Panc1 (cell line): ENCODE measurements around the gene CTCFL. TPM values are rescaled to one million over a fixed set of nuclear protein-coding genes. Genes with fewer than 3 reads are reported as not detected.

Experiments
- ATAC-seq: fragments of 200-7000 bp; cut with Tn5 transposase; 2 replicates; pipeline ENCODE4 v1.9.1; 2020; ENCODE audit warnings: mild to moderate bottlenecking, moderate library complexity
- BruUV-seq: library from RNA; stranded (reverse); fragments of 400-500 nt; replicated peaks from 2 replicates; lab custom pipeline; 2021; lab: Mats Ljungman, UMichigan
- CTCF ChIA-PET: fragments of 300-600 bp; sonication (Branson Sonifier 250); formaldehyde crosslinking; loops from one replicate; lab custom pipeline; 2022; ENCODE audit warnings: antibody characterized with exemption; lab: Charles Lee
- POLR2A ChIA-PET: fragments of 300-600 bp; sonication (Branson Sonifier 250); formaldehyde crosslinking; loops from one replicate; lab custom pipeline; 2022; ENCODE audit warnings: antibody characterized with exemption; lab: Charles Lee
- DNase-seq: peaks from one replicate; pipeline ENCODE4 v3.0.0-alpha.2; 2010; ENCODE audit warnings: low read depth, low spot score
- H3K27ac ChIP-seq: 2 replicates; pipeline ENCODE4 v1.5.1; 2011; ENCODE audit warnings: mild to moderate bottlenecking, low read length, inconsistent platforms
- H3K27me3 ChIP-seq: fragments of 200-500 bp; sonication (Bioruptor generic); 2 replicates; pipeline ENCODE4 v1.6.0; 2014; ENCODE audit warnings: low read length, inconsistent platforms; ENCODE audit not compliant: control insufficient read depth, insufficient read depth
- H3K36me3 ChIP-seq: fragments of 200-500 bp; sonication (Bioruptor generic); 2 replicates; pipeline ENCODE4 v1.5.1; 2014; ENCODE audit warnings: inconsistent platforms, mild to moderate bottlenecking, low read length, moderate library complexity; ENCODE audit not compliant: control insufficient read depth, insufficient read depth
- H3K4me1 ChIP-seq: 2 replicates; pipeline ENCODE4 v1.5.1; 2011; ENCODE audit warnings: inconsistent platforms, mild to moderate bottlenecking, low read length, moderate library complexity; ENCODE audit not compliant: control insufficient read depth, insufficient read depth
- H3K4me3 ChIP-seq, 2 experiments: 2 replicates each; pipeline ENCODE4 v1.5.1; 2011 to 2012; ENCODE audit warnings: low read depth in 2 of 2, low read length in 2 of 2, mild to moderate bottlenecking in 2 of 2, inconsistent platforms in 1 of 2, moderate library complexity in 1 of 2
- H3K9me3 ChIP-seq: fragments of 200-500 bp; sonication (Bioruptor generic); 2 replicates; pipeline ENCODE4 v1.5.1; 2014; ENCODE audit warnings: low read depth, mild to moderate bottlenecking, inconsistent platforms, low read length, moderate library complexity; ENCODE audit not compliant: control insufficient read depth, insufficient read depth
- POLR2AphosphoS5 ChIP-seq: IDR thresholded peaks from 2 replicates; pipeline ENCODE4 v1.6.1; 2012; ENCODE audit warnings: mild to moderate bottlenecking, low read depth, low read length, moderate library complexity
- SIN3A ChIP-seq: IDR thresholded peaks from 2 replicates; pipeline ENCODE4 v1.6.1; 2012; ENCODE audit warnings: low read depth, mild to moderate bottlenecking, low read length, moderate library complexity, borderline replicate concordance; ENCODE audit not compliant: insufficient read depth
- TCF7L2 ChIP-seq: IDR thresholded peaks from 2 replicates; pipeline ENCODE4 v1.6.1; 2011; ENCODE audit warnings: mild to moderate bottlenecking, low read depth, low read length, inconsistent platforms
- in situ Hi-C: cut with HindIII; loops from 2 replicates; pipeline ENCODE4 v1.10.0; 2016; ENCODE audit warnings: low sequenced_read_pairs, low pct_unique_long_range_greater_than_20kb
- intact Hi-C: fragments of 100-400 bp; cut with micrococcal nuclease; formaldehyde crosslinking; loops from one replicate; pipeline ENCODE4 v1.10.0; 2022; ENCODE audit not compliant: unreplicated experiment
- total RNA-seq: library from RNA; stranded (reverse); gene quantifications from one replicate; pipeline ENCODE4 v1.2.1, GENCODE V29; 2021; ENCODE audit not compliant: unreplicated experiment
- TF ChIP-seq, protein P1 (sequence below): fragments of 450-650 bp; IDR thresholded peaks from 2 replicates; pipeline ENCODE4 v1.5.1; 2017; ENCODE audit warnings: mild to moderate bottlenecking
- TF ChIP-seq, protein P2 (sequence below), 2 experiments: IDR thresholded peaks; 2 replicates each; pipeline ENCODE4 v1.6.1; 2011 to 2012; ENCODE audit warnings: low read depth in 2 of 2, control low read depth in 1 of 2, low read length in 1 of 2, mild to moderate bottlenecking in 1 of 2, moderate library complexity in 1 of 2; ENCODE audit not compliant: insufficient read depth in 1 of 2

The CTCFL gene
- total RNA-seq, 1 experiment from 2014 or later = 0.05 TPM

DNA sequence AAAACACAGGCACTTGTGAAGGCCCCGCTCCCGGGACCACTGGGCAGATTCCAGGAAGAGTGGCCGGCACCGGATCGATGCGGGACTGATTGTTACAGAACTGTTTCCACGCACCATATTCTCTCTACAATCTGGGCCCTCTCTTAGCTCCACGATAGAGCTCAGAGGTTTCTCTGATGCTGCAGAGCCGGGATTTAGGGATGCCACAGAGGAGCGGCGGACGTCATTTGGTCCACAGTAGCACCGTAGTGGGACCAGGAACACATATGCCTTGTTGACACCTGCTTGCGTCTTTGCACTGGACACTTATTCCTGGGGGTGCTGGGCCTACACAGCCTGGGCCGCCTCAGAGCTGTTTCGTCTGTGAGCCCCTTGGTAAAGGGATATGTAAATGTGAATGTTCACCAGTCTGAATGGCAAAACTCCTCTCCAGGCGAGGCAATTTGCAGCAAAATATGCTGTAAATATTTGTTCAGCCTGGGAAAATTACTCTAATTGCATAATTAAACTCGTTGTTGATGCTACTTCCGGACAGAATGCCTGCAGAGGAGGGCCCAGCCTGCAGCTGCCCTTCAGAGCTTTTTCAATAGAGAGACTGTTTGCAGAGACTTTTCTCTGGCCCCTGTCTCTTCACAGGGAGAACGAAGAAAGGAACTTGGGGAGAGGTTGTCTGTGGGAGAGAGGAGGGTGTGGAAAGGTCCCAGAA, 45.4 kb upstream of the CTCFL start:
- H3K27ac ChIP-seq = no peak overlapping the region
- no peaks in the 10 kb centered on the region for H3K9me3 ChIP-seq
- in situ Hi-C loops (no loop called here), intact Hi-C loops (no loop called here)
- DNase-seq (no peak), ATAC-seq (no peak)
- no peaks in the 10 kb centered on the region for H3K4me1 ChIP-seq
- BruUV-seq = no TSS peak
- CTCF ChIA-PET = no interaction called here
- H3K27me3 ChIP-seq = peaks cover 12% of the 10 kb centered on the region
- no peak overlapping the region for H3K4me3 ChIP-seq
- POLR2A ChIA-PET = no interaction called here
- no peak for TF ChIP-seq SIN3A
- TF ChIP-seq, protein P1, sequence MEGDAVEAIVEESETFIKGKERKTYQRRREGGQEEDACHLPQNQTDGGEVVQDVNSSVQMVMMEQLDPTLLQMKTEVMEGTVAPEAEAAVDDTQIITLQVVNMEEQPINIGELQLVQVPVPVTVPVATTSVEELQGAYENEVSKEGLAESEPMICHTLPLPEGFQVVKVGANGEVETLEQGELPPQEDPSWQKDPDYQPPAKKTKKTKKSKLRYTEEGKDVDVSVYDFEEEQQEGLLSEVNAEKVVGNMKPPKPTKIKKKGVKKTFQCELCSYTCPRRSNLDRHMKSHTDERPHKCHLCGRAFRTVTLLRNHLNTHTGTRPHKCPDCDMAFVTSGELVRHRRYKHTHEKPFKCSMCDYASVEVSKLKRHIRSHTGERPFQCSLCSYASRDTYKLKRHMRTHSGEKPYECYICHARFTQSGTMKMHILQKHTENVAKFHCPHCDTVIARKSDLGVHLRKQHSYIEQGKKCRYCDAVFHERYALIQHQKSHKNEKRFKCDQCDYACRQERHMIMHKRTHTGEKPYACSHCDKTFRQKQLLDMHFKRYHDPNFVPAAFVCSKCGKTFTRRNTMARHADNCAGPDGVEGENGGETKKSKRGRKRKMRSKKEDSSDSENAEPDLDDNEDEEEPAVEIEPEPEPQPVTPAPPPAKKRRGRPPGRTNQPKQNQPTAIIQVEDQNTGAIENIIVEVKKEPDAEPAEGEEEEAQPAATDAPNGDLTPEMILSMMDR = no peak
- TF ChIP-seq, protein P2, sequence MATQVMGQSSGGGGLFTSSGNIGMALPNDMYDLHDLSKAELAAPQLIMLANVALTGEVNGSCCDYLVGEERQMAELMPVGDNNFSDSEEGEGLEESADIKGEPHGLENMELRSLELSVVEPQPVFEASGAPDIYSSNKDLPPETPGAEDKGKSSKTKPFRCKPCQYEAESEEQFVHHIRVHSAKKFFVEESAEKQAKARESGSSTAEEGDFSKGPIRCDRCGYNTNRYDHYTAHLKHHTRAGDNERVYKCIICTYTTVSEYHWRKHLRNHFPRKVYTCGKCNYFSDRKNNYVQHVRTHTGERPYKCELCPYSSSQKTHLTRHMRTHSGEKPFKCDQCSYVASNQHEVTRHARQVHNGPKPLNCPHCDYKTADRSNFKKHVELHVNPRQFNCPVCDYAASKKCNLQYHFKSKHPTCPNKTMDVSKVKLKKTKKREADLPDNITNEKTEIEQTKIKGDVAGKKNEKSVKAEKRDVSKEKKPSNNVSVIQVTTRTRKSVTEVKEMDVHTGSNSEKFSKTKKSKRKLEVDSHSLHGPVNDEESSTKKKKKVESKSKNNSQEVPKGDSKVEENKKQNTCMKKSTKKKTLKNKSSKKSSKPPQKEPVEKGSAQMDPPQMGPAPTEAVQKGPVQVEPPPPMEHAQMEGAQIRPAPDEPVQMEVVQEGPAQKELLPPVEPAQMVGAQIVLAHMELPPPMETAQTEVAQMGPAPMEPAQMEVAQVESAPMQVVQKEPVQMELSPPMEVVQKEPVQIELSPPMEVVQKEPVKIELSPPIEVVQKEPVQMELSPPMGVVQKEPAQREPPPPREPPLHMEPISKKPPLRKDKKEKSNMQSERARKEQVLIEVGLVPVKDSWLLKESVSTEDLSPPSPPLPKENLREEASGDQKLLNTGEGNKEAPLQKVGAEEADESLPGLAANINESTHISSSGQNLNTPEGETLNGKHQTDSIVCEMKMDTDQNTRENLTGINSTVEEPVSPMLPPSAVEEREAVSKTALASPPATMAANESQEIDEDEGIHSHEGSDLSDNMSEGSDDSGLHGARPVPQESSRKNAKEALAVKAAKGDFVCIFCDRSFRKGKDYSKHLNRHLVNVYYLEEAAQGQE (IDR thresholded peaks at IDR 0.05; ENCODE audit: insufficient read depth in 1 of 2, low read depth in 2 of 2, low read length in 1 of 2) = no peak
- no peak for TF ChIP-seq TCF7L2
- TF ChIP-seq POLR2AphosphoS5 = no peak
- H3K36me3 ChIP-seq = no peaks in the 10 kb centered on the region; the same call in 1 of the 2 replicates

DNA sequence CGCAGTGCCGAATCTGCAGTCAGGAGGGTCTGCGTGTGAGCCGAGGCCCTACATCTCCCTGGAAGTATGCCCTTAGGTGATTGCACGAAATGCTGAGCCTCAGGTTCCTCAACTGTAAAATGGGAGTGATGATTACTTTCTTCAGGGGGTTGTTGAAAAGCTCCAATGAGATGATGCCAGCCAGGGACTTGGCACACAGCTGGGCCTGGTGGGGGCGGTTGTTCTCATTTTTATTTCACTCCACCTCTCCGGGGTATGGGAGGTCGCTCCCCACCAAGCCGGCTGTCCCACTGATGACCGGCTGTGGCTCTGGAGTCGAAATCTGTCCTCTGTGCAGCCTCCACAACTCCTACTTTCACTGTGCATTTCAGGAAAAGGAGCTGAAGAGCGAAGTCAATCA, 44.0 kb upstream of the CTCFL start:
- intact Hi-C loops (no loop called here), in situ Hi-C loops (no loop called here)
- no TSS peak for BruUV-seq
- POLR2A ChIA-PET = no interaction called here
- ATAC-seq (no peak), DNase-seq (no peak)
- H3K27ac ChIP-seq = no peak overlapping the region
- CTCF ChIA-PET = no interaction called here
- no peaks in the 10 kb centered on the region for H3K4me1 ChIP-seq
- no peaks in the 10 kb centered on the region for H3K9me3 ChIP-seq
- peaks cover 4% of the 10 kb centered on the region for H3K27me3 ChIP-seq
- TF ChIP-seq, protein P1 = no peak
- TF ChIP-seq, protein P2 (IDR thresholded peaks at IDR 0.05; ENCODE audit: insufficient read depth in 1 of 2, low read depth in 2 of 2, low read length in 1 of 2) = no peak
- TF ChIP-seq SIN3A (no peak), TCF7L2 (no peak)
- H3K36me3 ChIP-seq = no peaks in the 10 kb centered on the region
- no peak overlapping the region for H3K4me3 ChIP-seq
